ENCODE measurements around the gene NOG. TPM values are rescaled to one million over a fixed set of nuclear protein-coding genes. Genes with fewer than 3 reads are reported as not detected.

The NOG gene
- total RNA-seq, 1 experiment from 2014 or later, result 0.25 TPM

- Histone ChIP-seq H3K9me3 (ENCODE audit: control insufficient read depth in 1 of 2, insufficient read depth in 1 of 2, low read depth in 1 of 2, low read length in 2 of 2) (no peaks in the 10 kb centered on the region), H3K9me2 (ENCODE audit: insufficient read depth) (no peaks in the 10 kb centered on the region), H2AFZ (ENCODE audit: low read depth, low read length, poor library complexity, severe bottlenecking) (peak overlapping the region; percentile 95), H4K20me1 (ENCODE audit: insufficient read depth) (no peaks in the 10 kb centered on the region), H3K4me2 (ENCODE audit: low read length) (peak overlapping the region; percentile 99), H3K36me3 (ENCODE audit: control insufficient read depth in 1 of 2, insufficient read depth in 2 of 2, low read length in 2 of 2) (no peaks in the 10 kb centered on the region), H3K79me2 (ENCODE audit: insufficient read depth, low read length) (no peaks in the 10 kb centered on the region), H3K4me3 (replicated peaks in 1 of 2; ENCODE audit: low read depth in 1 of 2, low read length in 2 of 2) (peak overlapping the region; percentile 60 to 71), H3K27ac (ENCODE audit: low read depth, low read length) (no peak overlapping the region; the same call in 1 of the 2 replicates), H3K27me3 (ENCODE audit: insufficient read depth, low read length) (peaks cover 35% of the 10 kb centered on the region; the same call in 1 of the 2 replicates), H3K4me1 (ENCODE audit: control insufficient read depth in 1 of 2, insufficient read depth in 2 of 2, low read length in 2 of 2) (peaks cover 5 to 21% of the 10 kb centered on the region in 2 experiments; a peak in 2 of 4 replicates), H3K9ac (ENCODE audit: low read length) (peak overlapping the region; percentile 55)
- 0 out of 2 replicates have a peak, but pooled peaks have one; percentile 1 for TF ChIP-seq SIN3A (IDR thresholded peaks at IDR 0.05; ENCODE audit: low read depth)
- no peak for TF ChIP-seq FOSL1 (IDR thresholded peaks at IDR 0.05; ENCODE audit: low read depth)
- DNase-seq (ENCODE audit: low read depth, low spot score) (no peak), ATAC-seq (peak; percentile 60)
- intact Hi-C loops (cut with micrococcal nuclease), result loop anchor here (2.0 kb wide), 1 partner anchor 62 kb away; no protein-coding TSS in a partner anchor
- POLR2A ChIA-PET, result interaction anchor here (1.0 to 1.4 kb wide), 3 partner anchors 16 to 123 kb away, joined by 3 to 5 read pairs (median 4); no protein-coding TSS in a partner anchor
- no TSS peak for BruUV-seq (replicated peaks)
- CTCF ChIA-PET, result interaction anchor here (0.8 to 6.0 kb wide), 15 partner anchors 10 to 453 kb away, joined by 3 to 145 read pairs (median 6); no protein-coding TSS in a partner anchor
- RAD21 ChIA-PET (ENCODE audit: low non-redundant PET in 1 of 2, low total read pairs in 2 of 2, uncharacterized antibody in 2 of 2, unreplicated experiment in 2 of 2), result interaction anchor here (0.6 to 4.2 kb wide), 13 partner anchors 28 to 187 kb away, joined by 3 to 46 read pairs (median 4); no protein-coding TSS in a partner anchor
These were observed 333 bp upstream of the NOG start for GRCh38 chr17:56593086-56593645.

- CTCF ChIA-PET, result no interaction called here
- peak overlapping the region; percentile 99 for H3K4me2 ChIP-seq (ENCODE audit: low read length)
- H2AFZ ChIP-seq (ENCODE audit: low read depth, low read length, poor library complexity, severe bottlenecking), result peak overlapping the region; percentile 86
- POLR2A ChIA-PET, result no interaction called here
- H3K9ac ChIP-seq (ENCODE audit: low read length), result peak overlapping the region; percentile 55
- no TSS peak for BruUV-seq (replicated peaks)
- no peak for DNase-seq (ENCODE audit: low read depth, low spot score)
- no peaks in the 10 kb centered on the region for H3K9me2 ChIP-seq (ENCODE audit: insufficient read depth)
- no peaks in the 10 kb centered on the region for H3K9me3 ChIP-seq (ENCODE audit: control insufficient read depth in 1 of 2, insufficient read depth in 1 of 2, low read depth in 1 of 2, low read length in 2 of 2)
- TF ChIP-seq TCF7L2 (IDR thresholded peaks at IDR 0.05; ENCODE audit: borderline replicate concordance, extremely low read depth, insufficient read depth, insufficient read length) (peak; percentile 45), CTCF (IDR thresholded peaks at IDR 0.05 in 2 of 3, conservative IDR thresholded peaks at IDR 0.05 in 1 of 3; ENCODE audit: borderline replicate concordance in 1 of 3, insufficient read depth in 1 of 3, low read depth in 2 of 3, low read length in 2 of 3) (no peak)
- ATAC-seq, result no peak
- peak overlapping the region; percentile 19; the same call in 1 of the 2 replicates for H3K27ac ChIP-seq (ENCODE audit: low read depth, low read length)
- RAD21 ChIA-PET (ENCODE audit: low non-redundant PET in 1 of 2, low total read pairs in 2 of 2, uncharacterized antibody in 2 of 2, unreplicated experiment in 2 of 2), result interaction anchor here (1.3 to 2.8 kb wide), 2 partner anchors 121 to 122 kb away, joined by 6 to 46 read pairs; no protein-coding TSS in a partner anchor
- no peaks in the 10 kb centered on the region for H3K36me3 ChIP-seq (ENCODE audit: control insufficient read depth in 1 of 2, insufficient read depth in 2 of 2, low read length in 2 of 2)
- H3K4me3 ChIP-seq (replicated peaks in 1 of 2; ENCODE audit: low read depth in 1 of 2, low read length in 2 of 2), result peak overlapping the region; percentile 60 to 71
- H3K79me2 ChIP-seq (ENCODE audit: insufficient read depth, low read length), result no peaks in the 10 kb centered on the region
- intact Hi-C loops (cut with micrococcal nuclease), result no loop called here
- H3K27me3 ChIP-seq (ENCODE audit: insufficient read depth, low read length), result peaks cover 34% of the 10 kb centered on the region; the same call in 1 of the 2 replicates
- no peaks in the 10 kb centered on the region for H4K20me1 ChIP-seq (ENCODE audit: insufficient read depth)
- H3K4me1 ChIP-seq (ENCODE audit: control insufficient read depth in 1 of 2, insufficient read depth in 2 of 2, low read length in 2 of 2), result peaks cover 5 to 21% of the 10 kb centered on the region in 2 experiments; a peak in 2 of 4 replicates
These were observed 1.0 kb downstream of the NOG start for GRCh38 chr17:56594320-56595107.
